Activated T-helper 1 cell treated with anti-CD3 and anti-CD28 coated beads, Interleukin-12 subunit alpha, Interleukin-12 subunit beta, Interleukin-2, Interleukin-4 antibody, amounts not matched to agents 30 ng/mL and 10 ng/mL and 1 ng/mL, durations not matched to agents 14 hours and 24 hours and 36 hours (primary cell): ENCODE data around the gene SPAG6. TPM values are rescaled to one million over a fixed set of nuclear protein-coding genes. Genes with fewer than 3 reads are reported as not detected.
A peak's percentile ranks its signal among the peaks of the same experiment; 100 is the strongest.

Experiments
- DNase-seq: peaks from one replicate; pipeline ENCODE4 v3.0.0; 2021; ENCODE audit warnings: low spot score
- H3K27ac Mint-ChIP-seq: one replicate; pipeline ENCODE4 v1.8.0; 2021; ENCODE audit warnings: mild to moderate bottlenecking, mixed read lengths
- H3K27me3 Mint-ChIP-seq: one replicate; pipeline ENCODE4 v1.8.0; 2022; ENCODE audit warnings: mild to moderate bottlenecking, moderate library complexity, mixed read lengths; ENCODE audit not compliant: insufficient read depth
- H3K36me3 Mint-ChIP-seq: one replicate; pipeline ENCODE4 v1.8.0; 2021; ENCODE audit warnings: low read depth, mixed read lengths
- H3K4me1 Mint-ChIP-seq: one replicate; pipeline ENCODE4 v1.8.0; 2021; ENCODE audit warnings: low read depth, mixed read lengths
- H3K4me3 Mint-ChIP-seq: one replicate; pipeline ENCODE4 v1.8.0; 2021; ENCODE audit warnings: mild to moderate bottlenecking, moderate library complexity, mixed read lengths
- H3K9me3 Mint-ChIP-seq: one replicate; pipeline ENCODE4 v1.8.0; 2021; ENCODE audit warnings: mixed read lengths
- intact Hi-C: fragments of 100-400 bp; cut with micrococcal nuclease; formaldehyde crosslinking; loops from one replicate; pipeline ENCODE4 v1.15.1; 2024
- total RNA-seq: library from RNA; stranded (reverse); gene quantifications from 2 replicates; pipeline ENCODE4 v1.2.3, GENCODE V29; 2022

Gene SPAG6
- total RNA-seq, 1 donor from 2014 or later, result 0.18 TPM

DNA sequence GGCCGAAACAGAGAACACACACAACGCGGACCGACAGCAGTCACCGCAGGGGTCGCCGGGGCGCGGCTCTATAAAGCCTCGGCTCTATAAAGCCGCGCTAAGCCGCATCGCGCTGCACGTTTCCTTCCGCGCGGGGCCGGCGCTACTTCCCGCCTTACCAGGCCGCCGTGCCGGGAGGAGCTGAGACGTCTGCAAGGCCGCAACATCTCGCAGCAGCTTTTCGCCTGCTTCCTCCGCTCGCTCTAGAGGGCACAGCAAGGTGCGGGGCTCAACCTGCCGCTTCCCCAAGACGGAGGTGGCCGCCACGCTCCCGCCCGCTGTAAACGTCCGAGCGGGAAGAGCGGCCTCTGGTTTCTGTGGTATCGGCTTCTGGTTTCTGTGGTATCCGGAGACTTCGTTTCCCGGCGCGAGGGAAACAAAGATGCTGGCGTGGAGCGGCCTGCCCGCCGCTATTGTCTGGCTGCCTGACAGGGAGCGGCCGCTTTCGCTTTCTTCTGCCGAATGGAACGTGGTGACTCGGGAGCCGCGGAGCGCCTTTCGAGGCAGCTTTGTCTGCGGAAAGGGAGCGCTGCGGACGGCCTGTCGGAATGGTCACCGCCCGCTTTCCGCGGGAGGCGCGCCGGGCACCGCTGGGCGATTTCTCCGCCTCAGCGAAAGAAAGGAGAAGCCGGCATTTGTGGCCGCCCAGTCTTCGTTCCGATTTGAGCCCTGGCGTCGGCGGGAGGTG is 91.8 kb downstream of the SPAG6 start:
- Mint-ChIP-seq H3K27ac (peak overlapping the region; percentile 96), H3K4me3 (peak overlapping the region; percentile 91), H3K9me3 (no peaks in the 10 kb centered on the region), H3K4me1 (peaks cover 49% of the 10 kb centered on the region), H3K36me3 (peaks cover 3% of the 10 kb centered on the region), H3K27me3 (peaks cover 9% of the 10 kb centered on the region)
- DNase-seq, result peak; percentile 80
- intact Hi-C loops, result loop anchor here (1.0 to 10.0 kb wide), 14 partner anchors 38 to 940 kb away; partner anchors contain the start of genes DNAJC1, MLLT10, MSRB2 and PIP4K2A

DNA sequence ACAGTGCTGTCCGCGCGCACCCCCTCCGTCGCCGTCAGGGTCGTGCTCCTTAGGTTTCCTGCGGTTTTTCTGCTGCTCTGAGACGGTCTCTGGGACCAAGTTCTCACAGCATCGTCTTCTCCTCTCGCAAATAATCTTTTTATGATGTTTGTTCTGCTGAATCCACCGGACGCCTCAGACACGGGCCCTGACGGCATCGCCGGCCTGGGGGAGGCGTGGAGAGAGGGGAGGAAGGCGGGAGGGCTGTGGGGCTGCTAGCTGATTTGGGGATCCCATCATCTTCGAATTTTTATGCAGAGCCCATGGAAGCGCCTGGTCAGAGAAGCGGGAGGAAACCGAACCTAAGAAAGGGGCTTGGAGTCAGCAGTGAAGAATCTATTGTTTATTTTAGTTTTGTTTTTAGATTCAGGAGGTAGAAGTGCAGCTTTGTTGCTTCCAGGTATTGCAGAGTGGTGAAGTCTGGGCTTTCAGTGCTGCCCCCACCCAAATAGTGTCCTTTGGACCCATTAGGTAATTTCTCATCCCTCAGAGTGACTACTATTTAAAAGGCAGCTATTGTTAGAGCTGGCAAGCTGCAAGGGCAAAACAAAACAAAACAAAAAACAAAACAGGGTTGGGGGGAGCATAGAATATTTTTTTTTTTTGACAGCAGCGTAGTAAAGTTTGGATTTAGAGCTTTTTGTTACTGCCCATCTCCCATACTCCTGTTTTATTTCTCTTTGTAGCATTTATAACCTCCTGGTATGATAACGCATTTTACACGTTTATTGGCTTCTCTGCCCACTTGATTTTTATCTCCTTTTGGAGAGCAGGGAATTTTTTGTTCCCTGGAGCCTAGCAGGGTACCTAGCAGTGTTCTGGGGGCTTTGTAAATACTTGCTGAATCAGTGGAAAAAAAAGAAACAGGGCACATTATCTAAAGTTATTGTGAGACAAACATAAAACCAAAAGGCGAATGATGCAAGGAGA is 92.6 kb downstream of the SPAG6 start:
- Mint-ChIP-seq H3K27ac (peak overlapping the region; percentile 96), H3K4me3 (peak overlapping the region; percentile 91), H3K27me3 (peaks cover 15% of the 10 kb centered on the region), H3K4me1 (peaks cover 49% of the 10 kb centered on the region), H3K36me3 (peaks cover 3% of the 10 kb centered on the region), H3K9me3 (no peaks in the 10 kb centered on the region)
- intact Hi-C loops, result loop anchor here (1.0 to 10.0 kb wide), 13 partner anchors 37 to 941 kb away; partner anchors contain the start of genes MLLT10, MSRB2 and PIP4K2A
- DNase-seq, result no peak

DNA sequence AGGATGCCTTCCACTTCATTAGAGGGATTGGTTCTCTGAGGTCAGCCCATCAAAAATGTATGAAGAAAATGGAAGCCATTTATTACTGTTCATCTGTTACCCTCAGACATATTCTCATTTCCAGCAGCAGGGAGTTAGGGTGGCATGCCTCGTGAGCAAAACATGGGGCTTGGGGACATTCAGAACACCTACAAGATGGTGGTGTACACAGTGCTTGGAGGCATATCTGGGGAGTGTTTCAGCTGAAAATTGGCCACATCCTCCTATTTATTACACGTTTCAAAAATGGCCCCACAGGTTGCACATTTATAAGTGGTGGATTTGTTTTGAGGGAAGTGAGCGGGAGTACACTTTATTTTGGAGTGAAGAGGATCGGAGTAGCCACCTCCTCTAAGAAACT is 93.4 kb downstream of the SPAG6 start:
- Mint-ChIP-seq H3K27ac (peak overlapping the region; percentile 5), H3K9me3 (no peaks in the 10 kb centered on the region), H3K36me3 (peaks cover 3% of the 10 kb centered on the region), H3K4me1 (peaks cover 47% of the 10 kb centered on the region), H3K27me3 (peaks cover 10% of the 10 kb centered on the region), H3K4me3 (peak overlapping the region; percentile 91)
- DNase-seq, result no peak
- intact Hi-C loops, result loop anchor here (5.0 to 10.0 kb wide), 8 partner anchors 134 to 941 kb away; partner anchors contain the start of genes MSRB2 and PIP4K2A

DNA sequence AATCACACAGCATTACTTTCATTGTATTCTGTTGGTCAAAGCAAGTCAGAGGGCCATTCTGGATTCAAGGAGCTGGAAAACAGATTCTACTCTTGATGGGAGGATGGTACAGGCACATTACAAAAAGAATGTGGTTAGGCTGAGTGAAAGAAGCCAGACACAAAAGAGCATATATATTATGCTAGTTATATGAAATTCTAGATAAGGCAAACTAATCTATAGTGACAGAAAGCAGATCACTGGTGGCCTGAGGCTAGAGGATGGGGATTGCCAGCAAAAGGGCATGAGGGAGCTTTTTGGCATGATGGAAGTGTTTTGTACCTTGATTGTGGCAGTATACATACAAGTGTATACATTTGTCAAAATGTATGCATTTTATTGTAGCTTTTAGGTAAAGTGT is 96.8 kb downstream of the SPAG6 start:
- peaks cover 19% of the 10 kb centered on the region for H3K4me1 Mint-ChIP-seq
- H3K9me3 Mint-ChIP-seq, result no peaks in the 10 kb centered on the region
- H3K27ac Mint-ChIP-seq, result no peak overlapping the region
- no peak overlapping the region for H3K4me3 Mint-ChIP-seq
- H3K27me3 Mint-ChIP-seq, result peaks cover 15% of the 10 kb centered on the region
- intact Hi-C loops, result no loop called here
- H3K36me3 Mint-ChIP-seq, result peaks cover 3% of the 10 kb centered on the region
- no peak for DNase-seq

DNA sequence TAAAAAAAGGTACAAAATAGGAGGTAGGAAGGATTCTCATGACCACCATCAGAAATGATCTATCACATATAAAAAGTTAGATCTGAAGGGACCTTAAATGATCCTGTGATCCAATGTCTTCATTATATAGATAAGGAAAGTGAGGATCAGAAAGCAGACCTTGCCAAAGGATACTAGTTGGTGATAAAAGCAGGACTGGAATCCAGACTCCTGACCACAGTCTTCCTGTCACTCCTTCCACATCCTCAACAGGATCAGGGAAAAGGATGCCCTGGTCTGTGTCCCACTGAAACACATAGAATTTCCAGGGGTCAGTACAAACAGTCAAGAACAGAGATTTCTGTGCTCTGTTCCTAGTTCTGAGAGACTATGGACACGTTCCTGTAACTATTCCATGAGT is 97.2 kb downstream of the SPAG6 start:
- H3K4me3 Mint-ChIP-seq, result no peak overlapping the region
- peaks cover 3% of the 10 kb centered on the region for H3K36me3 Mint-ChIP-seq
- H3K27me3 Mint-ChIP-seq, result peaks cover 15% of the 10 kb centered on the region
- intact Hi-C loops, result no loop called here
- DNase-seq, result no peak
- no peaks in the 10 kb centered on the region for H3K9me3 Mint-ChIP-seq
- peaks cover 19% of the 10 kb centered on the region for H3K4me1 Mint-ChIP-seq
- no peak overlapping the region for H3K27ac Mint-ChIP-seq

DNA sequence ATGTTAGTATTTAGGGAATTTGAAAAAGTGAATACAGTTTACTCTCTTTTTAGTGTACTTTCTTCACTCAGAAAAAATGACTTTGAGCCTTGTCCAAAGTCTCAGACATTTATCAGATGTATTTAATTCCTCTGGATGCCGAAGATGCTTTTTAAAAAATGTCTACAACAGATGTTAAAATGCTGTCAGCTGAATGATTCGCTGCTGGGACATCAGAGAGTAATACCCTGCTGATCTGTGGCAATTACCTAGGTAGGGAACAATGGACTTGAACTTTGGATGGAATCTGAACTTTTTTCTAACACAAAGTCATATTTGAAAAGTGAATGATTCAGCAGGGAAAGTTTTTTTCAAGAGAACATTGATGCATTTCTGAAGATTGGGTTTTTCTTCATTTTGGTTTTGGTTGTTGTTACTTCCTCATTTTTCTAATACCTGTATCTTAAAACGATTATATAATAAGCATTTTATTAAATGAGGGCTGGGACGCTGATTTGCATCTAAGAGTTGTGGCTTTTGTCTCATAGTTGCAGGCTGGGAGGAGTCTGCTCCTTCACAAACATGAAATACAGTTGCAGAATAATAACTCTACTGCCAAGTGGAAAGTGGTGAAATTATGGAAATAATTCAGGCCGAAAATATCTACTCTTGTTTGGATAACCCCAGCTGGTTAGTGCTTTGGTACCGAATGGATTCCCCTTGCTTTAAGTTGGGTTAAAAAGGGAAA is 98.0 kb downstream of the SPAG6 start:
- no peaks in the 10 kb centered on the region for H3K9me3 Mint-ChIP-seq
- H3K36me3 Mint-ChIP-seq, result peaks cover 3% of the 10 kb centered on the region
- H3K27ac Mint-ChIP-seq, result no peak overlapping the region
- DNase-seq, result no peak
- H3K4me3 Mint-ChIP-seq, result no peak overlapping the region
- intact Hi-C loops, result no loop called here
- peaks cover 11% of the 10 kb centered on the region for H3K4me1 Mint-ChIP-seq
- H3K27me3 Mint-ChIP-seq, result peaks cover 16% of the 10 kb centered on the region

DNA sequence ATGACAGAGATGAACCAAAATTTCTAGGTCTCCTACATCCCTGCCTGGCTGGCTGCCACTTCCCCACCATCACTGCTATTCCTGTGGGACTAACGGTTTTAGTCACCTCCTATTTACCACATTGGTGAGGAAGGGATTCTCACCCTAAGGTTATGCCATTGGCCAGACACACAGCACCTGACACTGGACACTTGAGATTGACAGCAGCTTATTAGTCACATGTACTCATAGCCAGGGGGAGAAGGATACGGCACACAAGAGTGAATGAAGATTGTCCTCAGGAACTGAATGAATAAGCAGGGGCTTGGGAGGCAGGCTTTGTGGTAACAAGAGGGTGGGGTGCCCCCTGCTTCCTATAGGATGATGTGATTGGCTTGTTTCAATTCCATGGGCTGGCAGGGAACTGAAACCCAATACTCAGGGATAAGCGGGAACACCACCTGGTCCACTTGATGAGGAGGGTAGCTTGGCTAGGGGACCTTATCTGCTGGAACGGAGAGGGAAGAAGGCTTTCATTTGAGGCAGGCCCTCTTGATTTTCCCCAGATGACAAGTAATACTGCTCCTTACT is 99.0 kb downstream of the SPAG6 start:
- intact Hi-C loops, result no loop called here
- Mint-ChIP-seq H3K27me3 (peaks cover 23% of the 10 kb centered on the region), H3K36me3 (no peaks in the 10 kb centered on the region), H3K9me3 (no peaks in the 10 kb centered on the region), H3K4me3 (no peak overlapping the region), H3K4me1 (peaks cover 1% of the 10 kb centered on the region), H3K27ac (no peak overlapping the region)
- no peak for DNase-seq

DNA sequence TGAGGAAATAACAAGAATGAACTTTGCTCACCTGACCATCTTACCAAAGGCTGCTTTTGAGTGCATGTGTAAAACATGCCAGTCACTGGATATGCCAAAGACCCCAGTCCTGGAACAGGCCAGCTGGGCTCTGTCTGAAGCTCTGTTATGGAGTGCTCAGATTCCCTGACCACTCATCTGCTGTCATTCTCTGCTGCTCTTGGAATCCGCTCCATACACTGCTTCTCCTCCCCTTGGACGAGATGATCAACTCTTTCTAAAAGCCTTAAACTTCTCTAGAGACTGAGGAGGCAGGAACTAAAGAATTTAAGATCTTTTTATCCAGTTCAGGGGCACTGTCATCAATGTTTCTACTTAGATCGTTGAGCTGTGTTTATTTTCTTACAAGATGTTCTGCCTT is 100.2 kb downstream of the SPAG6 start:
- Mint-ChIP-seq H3K4me3 (no peak overlapping the region), H3K9me3 (no peaks in the 10 kb centered on the region), H3K36me3 (no peaks in the 10 kb centered on the region), H3K27ac (no peak overlapping the region), H3K4me1 (no peaks in the 10 kb centered on the region), H3K27me3 (peaks cover 26% of the 10 kb centered on the region)
- intact Hi-C loops, result no loop called here
- DNase-seq, result no peak

DNA sequence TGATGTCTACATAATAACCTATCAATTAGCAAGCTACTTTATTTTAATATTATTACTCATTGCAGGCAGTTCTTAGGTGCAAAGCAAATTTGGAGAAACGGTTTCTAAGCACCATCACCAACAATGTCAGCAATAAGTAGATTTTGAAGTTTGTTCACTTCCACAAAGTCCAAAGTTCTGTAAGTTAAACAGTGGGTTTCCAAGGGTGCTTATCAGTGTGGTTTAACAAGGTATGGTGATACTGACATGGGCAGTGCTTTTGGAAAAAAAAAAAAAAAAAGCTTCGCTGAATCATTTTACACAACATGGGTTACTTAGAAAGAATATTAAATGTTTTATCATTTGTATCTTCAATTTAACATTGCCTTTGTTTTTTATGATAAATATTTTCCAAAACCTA is 101.8 kb downstream of the SPAG6 start:
- intact Hi-C loops, result no loop called here
- H3K4me3 Mint-ChIP-seq, result no peak overlapping the region
- H3K27ac Mint-ChIP-seq, result no peak overlapping the region
- no peaks in the 10 kb centered on the region for H3K4me1 Mint-ChIP-seq
- H3K36me3 Mint-ChIP-seq, result no peaks in the 10 kb centered on the region
- no peak for DNase-seq
- peaks cover 22% of the 10 kb centered on the region for H3K27me3 Mint-ChIP-seq
- H3K9me3 Mint-ChIP-seq, result no peaks in the 10 kb centered on the region

DNA sequence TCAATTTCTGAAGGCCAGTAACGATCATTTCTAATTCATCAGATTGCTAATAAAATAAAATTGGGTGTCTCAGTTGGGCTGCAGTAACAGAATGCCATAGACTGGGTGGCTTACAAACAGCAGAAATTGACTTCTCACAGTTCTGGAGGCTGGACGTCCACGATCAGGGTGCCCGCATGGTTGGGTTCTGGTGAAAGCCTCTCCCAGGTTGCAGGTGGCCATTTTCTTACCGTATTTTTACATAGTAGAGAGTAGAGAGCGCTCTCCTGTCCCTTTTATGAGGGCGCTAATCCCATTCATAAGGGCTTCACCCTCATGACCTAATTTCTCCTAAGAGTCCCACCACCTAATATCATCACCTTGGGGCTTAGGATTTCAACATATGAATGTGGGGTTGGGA is 106.0 kb downstream of the SPAG6 start:
- Mint-ChIP-seq H3K4me1 (peaks cover 12% of the 10 kb centered on the region), H3K36me3 (no peaks in the 10 kb centered on the region), H3K27me3 (peaks cover 11% of the 10 kb centered on the region), H3K4me3 (no peak overlapping the region), H3K27ac (no peak overlapping the region), H3K9me3 (no peaks in the 10 kb centered on the region)
- DNase-seq, result no peak
- intact Hi-C loops, result no loop called here

DNA sequence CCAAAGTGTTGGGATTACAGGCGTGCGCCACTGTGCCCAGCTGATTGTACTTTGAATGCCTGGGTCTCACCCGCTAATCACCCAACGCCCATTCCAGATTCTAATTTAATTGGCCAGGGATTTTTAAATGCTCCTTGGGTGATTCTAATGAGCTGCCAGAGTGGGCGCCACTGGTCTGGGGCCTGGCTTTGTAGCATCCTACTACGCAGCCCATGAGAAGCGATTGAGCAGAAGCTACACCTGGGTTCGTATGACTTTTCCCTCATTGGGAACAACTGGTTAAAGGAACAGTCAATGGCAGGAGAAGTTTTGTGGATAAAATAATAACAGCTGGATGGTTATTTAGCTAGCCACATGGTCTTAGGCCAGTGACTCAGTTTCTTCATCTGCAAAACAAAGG is 108.0 kb downstream of the SPAG6 start:
- peaks cover 12% of the 10 kb centered on the region for H3K4me1 Mint-ChIP-seq

DNA sequence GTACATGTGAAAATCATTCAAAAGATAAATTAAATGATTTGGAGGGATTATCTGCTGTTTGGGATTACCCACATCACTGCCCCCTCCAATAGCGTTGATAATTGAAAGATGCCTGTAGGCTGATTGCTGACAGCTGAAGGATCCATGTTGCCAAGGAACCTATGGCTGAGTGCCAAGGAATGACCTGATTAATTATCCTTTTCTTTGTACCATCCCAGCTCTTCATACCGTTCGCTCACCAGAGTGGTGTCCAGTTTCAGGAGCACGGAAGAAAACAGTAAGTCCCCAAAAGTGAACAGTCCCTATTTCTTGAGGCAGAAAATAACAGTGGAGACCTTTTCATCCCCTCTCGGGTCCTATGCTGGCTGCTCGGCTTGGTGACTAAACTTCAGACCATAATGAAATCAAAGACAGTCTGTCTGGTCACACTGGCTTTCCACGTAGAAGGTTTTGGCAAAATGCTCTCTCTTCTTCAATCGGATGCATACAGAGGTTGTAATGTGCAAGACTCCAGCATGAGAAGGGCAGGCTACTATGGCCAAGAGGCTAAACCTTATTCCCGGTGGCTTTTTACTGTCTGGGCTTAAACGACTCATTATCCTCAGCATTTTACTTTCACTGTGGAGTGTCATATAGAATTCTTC is 108.8 kb downstream of the SPAG6 start:
- peaks cover 12% of the 10 kb centered on the region for H3K4me1 Mint-ChIP-seq
- H3K4me3 Mint-ChIP-seq, result no peak overlapping the region
- intact Hi-C loops, result no loop called here
- no peak for DNase-seq
- H3K36me3 Mint-ChIP-seq, result no peaks in the 10 kb centered on the region
- no peak overlapping the region for H3K27ac Mint-ChIP-seq
- peaks cover 3% of the 10 kb centered on the region for H3K27me3 Mint-ChIP-seq
- H3K9me3 Mint-ChIP-seq, result no peaks in the 10 kb centered on the region

More for the DNA sequence above, 108.0 kb downstream of the SPAG6 start:
- no peak overlapping the region for H3K27ac Mint-ChIP-seq
- intact Hi-C loops, result no loop called here
- no peaks in the 10 kb centered on the region for H3K36me3 Mint-ChIP-seq
- no peaks in the 10 kb centered on the region for H3K9me3 Mint-ChIP-seq
- no peak for DNase-seq
- no peak overlapping the region for H3K4me3 Mint-ChIP-seq
- H3K27me3 Mint-ChIP-seq, result peaks cover 10% of the 10 kb centered on the region
